ENCODE measurements around the gene SH3TC1.

GRCh38 chr4:8244001-8244757 is 45.1 kb downstream of the SH3TC1 start:
- no peak for TF ChIP-seq CTCF (IDR thresholded peaks at IDR 0.05)
- TF ChIP-seq POLR2A (IDR thresholded peaks at IDR 0.05) = no peak

Data from transverse colon (tissue), 3 donors.